GM18520 (cell line): ENCODE data around the gene FAM184A.
A peak's percentile ranks its signal among the peaks of the same experiment; 100 is the strongest.
"Not testable (repeated sequence)": the region's sequence is repeated elsewhere in the genome, so short reads cannot be mapped to it uniquely, and the experiment has no call there.

Experiments used
- ATAC-seq: cut with Tn5 transposase; IDR thresholded peaks from one replicate; pipeline ENCODE4 v1.9.1; 2021; ENCODE audit not compliant: unreplicated experiment

The FAM184A gene

DNA sequence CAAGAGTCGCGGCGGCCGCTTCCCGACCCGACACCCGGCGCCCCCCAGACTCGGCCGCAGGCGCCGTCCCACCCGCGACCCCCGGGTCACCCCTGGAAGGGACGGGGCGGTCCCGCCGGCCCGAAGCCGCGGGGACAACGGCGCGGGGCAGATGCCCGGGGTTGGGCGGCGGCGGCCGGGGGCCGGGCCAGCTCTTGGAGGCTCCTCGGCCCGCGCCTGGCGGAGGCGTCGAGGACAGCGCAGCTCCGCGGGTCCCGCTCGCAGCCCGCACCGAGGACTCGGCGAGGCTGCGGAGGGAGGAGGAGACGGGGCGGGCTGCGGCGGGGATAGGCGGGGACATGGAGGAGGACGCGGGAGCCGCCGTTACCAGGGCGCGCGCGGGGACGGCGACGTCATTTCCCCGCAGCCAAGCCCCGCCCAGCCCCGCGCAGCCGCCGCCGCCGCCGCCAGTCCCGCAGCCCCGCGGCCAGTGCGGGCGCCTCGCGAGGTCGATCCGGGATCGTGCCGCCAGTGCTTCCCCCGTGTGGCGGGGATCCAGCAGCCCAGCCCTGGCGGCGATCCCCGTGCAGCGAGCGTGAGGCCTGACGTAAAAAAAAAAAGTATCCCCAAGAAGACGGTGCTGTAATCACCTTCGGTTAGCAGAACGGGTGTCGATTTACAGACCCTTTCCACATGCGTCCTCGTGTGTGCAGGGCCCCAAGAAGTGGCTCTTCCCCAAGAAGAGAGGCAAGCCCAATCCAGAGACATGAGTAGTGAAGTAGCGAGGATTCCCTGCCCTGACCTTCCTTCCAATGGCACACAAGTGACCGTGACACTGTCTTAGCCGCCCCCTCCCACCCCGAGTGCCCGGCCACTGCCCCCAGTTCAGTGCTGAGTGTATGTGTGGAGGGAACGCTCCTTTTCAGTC, at the start of gene FAM184A:
TSS of gene FAM184A (minus strand) at position 289 of the 907 bp plus-strand sequence. CDS start 365 bp downstream, outside the sequence.
- ATAC-seq: no peak

DNA sequence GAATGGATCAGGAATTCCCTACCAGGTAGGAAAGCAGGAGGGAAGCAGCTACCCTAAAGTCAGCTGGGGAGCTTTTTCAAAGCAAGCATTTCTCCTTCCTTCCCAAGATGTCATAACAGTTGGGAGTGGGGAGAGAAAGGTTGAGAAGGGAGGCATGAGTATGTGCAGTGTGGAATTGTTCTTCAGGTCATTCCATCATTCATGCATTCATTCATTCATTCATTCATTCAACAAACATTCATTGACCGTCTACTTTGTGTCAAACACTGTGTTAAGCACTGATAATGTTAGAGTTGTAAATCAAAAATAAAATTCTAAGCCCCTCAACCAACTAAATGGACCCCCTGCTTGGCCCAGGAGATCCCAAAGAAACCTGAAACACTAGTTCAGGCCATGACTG, 49.2 kb upstream of the FAM184A start:
- no peak for ATAC-seq

- no peak for ATAC-seq
These were observed 48.4 kb upstream of the FAM184A start for GRCh38 chr6:119126826-119127225.

DNA sequence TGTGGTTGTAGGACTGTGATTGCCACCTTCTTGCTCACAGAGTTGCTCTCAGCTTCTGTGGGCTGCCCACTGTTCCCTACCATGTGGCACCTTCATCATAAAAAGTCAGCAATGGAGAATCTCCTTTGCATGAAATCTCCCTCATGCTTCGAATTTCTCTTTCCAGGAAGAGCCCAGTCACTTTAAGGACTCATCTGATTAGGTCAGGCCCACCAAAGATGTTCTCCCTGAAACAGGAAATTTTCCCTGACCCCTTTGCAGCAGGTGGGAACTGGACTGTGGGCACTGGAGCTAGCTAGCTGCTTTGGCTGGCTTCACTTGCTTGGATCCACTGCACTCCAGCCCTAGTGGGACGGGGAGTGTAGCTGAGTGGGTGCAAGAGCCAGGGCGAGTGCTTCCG, 47.7 kb upstream of the FAM184A start:
- no peak for ATAC-seq

DNA sequence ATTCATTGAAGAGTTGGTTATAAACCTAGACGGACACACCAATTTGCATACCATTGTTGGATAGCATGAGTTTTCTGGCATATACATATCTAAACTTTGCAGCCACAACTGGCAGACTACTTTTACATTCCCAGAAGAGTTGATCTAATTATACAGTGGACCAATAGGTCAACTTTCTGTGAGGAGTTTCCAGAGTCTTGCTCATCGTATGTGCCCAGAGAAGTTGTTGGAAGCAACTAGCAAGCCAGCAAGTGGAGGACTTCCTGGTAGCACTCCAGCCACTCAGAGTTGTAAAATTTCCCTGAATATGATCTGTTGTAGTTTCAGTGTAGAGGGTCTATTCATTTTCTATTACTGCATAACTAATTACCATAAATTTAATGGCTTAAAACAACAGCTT, 47.1 kb upstream of the FAM184A start:
- ATAC-seq: no peak

DNA sequence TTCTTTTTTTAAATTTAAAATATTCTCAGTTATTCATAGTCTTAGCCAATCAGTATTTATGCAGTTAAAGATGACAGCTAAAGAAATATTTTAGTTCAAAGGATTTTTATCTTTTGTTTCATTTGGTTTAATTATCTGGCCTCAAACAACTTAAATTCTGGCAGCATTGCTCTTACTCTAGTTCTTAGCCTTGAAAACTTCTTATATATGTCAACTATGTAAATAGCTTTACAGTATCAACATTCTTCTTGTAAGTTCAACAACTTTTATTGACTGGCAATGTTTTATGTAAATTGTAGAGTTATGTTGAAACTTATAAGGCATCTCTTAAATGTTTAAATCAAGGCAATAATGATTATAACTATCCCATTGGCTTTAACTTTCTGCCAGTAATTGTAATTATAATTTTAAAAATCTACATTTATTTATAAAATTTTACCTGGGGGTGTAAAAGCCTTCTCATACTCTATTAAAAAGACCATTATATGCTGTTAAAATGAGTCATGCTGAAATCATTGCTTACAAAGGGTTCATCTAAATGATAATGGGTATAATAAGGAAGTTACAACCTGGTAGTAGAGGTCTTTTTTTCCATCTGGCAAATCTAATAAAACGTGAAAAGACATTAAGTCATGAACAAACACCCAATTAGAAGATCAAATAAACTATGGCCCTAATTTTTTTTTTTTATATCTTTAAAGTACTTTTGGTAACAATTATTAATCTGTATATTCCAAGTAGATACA, 45.8 kb upstream of the FAM184A start:
- no peak for ATAC-seq

DNA sequence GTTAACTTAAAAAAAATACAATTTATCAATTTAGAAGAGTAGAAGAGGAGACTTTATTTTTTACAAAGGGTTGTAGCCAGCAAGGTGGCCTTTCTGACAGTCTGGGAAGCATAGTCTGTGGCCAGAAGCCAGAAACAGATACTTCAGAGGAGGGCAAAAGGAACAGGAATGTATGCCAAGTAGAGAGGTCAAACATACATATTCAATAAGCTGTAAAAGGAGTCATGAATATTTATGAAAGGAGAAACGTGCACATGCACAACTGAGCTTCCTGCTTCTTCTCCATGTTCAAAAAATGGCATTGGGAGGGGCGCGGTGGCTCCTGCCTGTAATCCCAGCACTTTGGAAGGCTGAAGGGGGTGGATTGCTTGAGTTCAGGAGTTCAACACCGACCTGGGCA, 43.9 kb upstream of the FAM184A start:
- no peak for ATAC-seq

- no peak for ATAC-seq
These were observed 42.9 kb upstream of the FAM184A start for GRCh38 chr6:119121367-119121766.

DNA sequence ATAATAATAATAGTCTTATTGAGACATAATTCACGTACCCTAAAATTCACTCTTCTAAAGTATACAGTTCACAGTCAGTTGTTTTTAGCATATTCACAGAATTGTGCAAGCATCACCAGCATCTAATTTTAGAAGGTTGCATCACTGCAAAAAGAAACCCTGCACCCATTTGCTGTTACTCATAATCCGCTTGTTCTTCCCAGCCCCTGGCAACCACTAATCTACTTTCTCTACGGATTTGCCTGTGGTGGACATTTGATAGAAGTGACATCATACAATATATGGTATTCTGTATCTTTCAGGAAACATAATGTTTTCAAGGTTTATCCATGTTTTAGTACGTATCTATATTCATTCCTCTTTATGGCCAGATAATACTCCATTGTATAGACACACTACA, 41.5 kb upstream of the FAM184A start:
- ATAC-seq: no peak

GRCh38 chr6:119119062-119119461, 40.6 kb upstream of the FAM184A start:
- ATAC-seq: not testable (repeated sequence)

DNA sequence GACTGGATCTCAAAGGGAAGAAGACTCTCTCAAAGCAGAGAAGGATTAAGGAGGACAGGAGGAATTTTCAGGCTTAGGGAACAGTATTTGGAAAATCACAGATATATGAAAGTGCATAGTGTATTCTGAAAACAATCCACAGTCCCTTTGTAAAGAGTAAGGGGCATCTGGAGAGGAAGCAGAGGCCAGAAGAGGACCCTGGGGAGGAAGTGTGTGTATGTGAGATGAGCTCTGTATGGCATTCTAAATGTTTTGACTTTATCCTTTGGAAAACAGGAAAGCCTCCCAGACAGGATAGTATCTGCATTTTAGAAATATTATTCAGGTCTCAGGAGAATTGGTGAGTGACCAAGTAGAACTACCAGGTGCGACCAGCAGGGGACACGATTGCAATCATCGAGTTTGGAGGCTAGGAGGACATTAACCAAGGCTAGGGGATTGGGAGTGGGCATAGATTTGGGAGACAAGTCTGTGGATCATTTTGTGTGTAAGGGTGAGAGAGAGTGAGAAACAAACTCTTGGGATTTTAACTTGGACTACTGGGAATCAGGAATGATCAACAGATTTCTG, 38.3 kb upstream of the FAM184A start:
- ATAC-seq: no peak

DNA sequence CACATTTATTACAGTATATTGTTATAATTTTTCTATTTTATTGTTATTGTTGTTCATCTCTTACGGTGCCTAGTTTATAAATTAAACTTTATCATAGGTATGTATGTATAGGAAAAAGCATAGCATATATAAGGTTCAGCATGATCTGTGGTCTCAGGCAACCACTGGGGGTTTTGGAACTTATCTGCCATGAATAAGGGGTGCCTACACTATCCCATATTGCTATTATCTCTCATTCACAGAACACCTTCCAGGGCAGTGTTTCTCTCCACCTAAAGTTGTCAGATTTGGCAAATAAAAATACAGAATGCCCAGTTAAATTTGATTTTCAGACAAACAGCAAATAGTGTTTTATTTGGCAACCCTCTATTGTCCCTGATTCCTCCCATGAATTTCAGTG, 35.5 kb upstream of the FAM184A start:
- ATAC-seq: no peak

DNA sequence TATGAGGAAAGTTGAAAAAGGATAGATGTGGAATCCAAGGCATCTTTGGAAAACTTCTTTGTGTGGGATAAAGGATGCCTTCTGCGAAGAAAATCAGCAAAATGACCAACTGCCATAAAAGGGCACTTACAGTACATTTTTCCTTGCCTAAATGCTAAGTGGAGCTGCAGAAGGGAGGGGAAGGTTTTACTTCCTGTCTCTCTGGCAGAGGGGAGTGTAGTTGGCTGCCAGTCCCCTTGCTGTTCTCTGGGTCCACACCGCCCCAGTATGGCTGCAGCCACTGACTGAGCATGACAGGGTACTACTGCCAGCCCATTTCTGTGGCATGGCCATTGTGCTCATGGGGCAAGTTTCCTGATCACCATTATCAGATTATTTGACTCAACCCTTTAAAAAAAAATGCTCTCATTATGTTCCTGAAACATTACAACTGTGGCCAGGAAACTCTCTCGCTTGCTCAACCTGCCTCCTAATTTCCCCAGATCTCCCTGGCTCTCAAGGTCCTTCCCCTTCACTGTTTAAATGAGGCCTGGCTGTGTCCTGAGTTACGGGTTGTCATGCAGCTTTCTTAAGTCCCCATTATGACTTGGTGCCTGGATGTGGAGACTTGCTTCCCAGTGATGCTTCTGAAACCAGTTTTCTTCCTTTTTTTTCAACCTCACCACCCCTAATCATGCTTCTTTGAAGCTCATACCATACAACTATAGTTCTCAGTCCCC, 34.5 kb upstream of the FAM184A start:
- ATAC-seq: no peak

DNA sequence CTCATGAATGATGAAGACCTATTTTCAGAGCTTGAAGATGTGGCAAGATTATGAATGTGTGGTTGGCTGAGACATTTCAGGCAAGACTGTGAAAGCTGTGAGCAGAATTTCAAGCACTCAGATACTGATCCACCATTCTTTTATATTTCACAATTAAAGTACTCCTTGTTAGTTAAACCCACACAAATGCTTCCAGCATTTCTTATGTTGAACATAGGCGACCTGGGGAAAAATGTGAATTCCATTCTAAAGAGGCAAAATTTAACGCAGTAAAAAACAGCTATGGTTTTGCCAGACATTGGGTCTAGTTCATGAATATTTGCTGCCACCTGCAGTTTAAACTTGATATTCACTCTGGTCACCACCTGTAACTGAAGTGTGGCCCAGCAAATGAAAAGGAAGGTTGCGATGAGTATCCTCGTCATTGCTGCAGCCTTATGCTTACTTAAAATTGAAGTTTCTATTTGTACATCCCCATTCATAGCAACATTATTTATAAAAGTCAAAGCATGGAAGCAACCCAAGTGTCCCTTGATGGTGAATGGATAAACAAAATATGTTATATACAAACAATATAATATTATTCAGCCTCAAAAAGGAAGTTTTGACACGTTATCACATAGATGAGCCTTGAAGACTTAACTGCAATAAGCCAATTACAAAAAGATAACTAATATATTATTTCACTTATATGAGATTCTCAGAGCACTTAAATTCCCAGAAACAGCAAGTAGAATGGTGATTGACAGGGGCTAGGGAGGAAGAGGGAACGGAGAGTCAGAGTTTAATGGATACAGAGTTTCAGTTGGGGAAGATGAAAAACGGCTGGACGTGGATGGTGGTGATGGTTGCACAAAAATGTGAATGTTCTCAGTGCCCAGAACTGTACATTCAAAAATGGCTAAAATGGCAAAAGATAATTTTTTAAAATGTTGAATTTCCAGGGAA, 32.4 kb upstream of the FAM184A start:
- peak; percentile 78 for ATAC-seq

DNA sequence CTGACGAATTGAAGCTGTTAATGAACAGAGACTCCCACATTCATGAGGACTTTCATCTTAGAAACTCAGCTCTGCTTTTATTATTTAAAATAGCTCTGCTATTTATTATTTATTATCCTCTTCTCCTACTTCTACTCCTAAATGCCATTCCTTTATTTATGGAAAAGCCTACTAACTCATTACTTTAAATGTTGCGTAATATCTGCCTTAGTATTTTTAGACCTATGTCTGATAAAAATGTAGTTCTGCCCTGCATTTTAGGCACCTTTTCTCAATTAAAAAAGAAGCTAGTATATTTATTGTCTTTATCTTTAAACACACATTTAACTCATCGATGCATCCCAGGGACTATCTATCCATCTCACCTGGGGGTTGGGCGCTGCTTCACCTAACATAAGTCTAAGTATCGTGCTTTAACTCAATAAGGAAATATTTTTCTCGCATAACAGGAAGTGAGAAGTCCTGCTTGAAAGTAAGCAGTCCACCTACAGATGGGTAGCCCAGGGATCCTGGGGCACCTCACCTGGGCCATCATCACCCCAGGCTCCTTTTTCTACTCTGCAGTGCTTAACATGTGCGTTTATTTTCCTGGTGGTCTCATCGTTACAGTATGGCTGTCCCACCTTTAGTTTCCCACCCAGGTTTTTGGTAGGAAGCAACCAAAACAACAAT, 31.3 kb upstream of the FAM184A start:
- ATAC-seq: no peak

DNA sequence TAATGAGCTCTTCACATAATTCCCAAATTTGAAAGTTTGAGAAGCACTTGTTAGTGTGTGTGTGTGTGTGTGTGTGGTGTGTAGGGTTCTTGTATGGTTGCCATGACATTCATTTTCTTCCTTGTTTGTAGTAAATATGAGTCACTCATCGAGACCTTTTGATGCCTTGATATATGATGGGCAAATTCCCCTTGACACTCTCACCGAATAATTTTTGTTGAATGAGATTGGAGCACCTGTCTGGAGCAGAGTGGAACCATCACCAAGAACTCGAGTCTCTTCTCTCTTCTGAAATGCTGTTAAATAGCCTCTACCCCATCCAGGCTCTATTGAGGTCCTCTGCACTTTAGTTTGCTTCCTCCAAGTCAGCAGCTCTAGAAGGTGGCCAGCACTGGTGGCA, 29.6 kb upstream of the FAM184A start:
- no peak for ATAC-seq

DNA sequence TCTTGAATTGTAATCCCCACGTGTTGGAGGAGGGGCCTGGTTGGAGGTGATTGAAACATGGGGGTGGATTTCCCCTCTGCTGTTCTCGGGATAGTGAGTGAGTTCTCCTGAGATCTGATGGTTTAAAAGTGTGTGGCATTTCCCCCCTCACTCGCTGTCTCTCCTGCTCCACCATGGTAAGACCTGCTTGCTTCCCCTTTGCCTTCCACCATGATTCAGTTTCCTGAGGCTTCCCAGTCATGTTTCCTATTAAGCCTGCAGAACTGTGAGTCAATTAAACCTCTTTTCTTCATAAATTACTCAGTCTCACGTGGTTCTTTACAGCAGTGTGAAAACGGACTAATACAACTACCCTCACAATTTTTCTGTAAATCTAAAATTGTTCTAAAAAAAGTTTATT, 26.8 kb upstream of the FAM184A start:
- no peak for ATAC-seq

DNA sequence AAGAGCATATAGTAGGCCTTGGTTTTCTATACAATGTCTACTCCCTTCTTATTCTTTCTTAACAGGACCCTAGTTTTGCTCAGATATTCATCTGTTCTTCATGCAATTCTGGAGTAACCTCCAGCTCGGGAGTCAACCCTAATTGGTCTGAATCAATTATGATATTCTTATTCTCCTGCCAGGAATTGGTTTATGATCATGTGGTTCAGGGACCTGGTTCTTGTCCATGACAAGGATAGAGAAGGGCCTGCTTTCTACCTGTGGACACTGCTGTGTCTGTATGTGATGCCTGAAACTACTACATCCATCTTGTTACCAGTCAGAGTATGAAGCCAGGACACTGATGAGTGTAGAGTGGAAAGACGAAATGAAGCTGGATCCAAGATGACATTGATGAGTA, 24.4 kb upstream of the FAM184A start:
- no peak for ATAC-seq

- no peak for ATAC-seq
These were observed 21.7 kb upstream of the FAM184A start for GRCh38 chr6:119100115-119100514.
